HK-2 (cell line): ENCODE measurements around the gene LAMTOR4.
A peak's percentile ranks its signal among the peaks of the same experiment; 100 is the strongest.

Source experiments
- DNase-seq: peaks from one replicate; pipeline ENCODE4 v3.0.0-alpha.2; 2018; ENCODE audit not compliant: unreplicated experiment

The LAMTOR4 gene

GRCh38 chr7:100148559-100149328 is at the start of gene LAMTOR4:
TSS of gene LAMTOR4 (plus strand) at chr7:100148918. CDS start at chr7:100148973, 55 bp downstream.
- peak; percentile 99 for DNase-seq

- no peak for DNase-seq
Observed at GRCh38 chr7:100099452-100099851, 49.3 kb upstream of the LAMTOR4 start.

GRCh38 chr7:100100420-100101015 is 48.2 kb upstream of the LAMTOR4 start:
- peak; percentile 90 for DNase-seq

- DNase-seq: peak; percentile 100
Observed at GRCh38 chr7:100101016-100101862, 47.5 kb upstream of the LAMTOR4 start, which contains the start of the genes AP4M1 and MCM7. TSS of gene AP4M1 (plus strand) at chr7:100101643. CDS start at chr7:100101715, 72 bp downstream. TSS of gene MCM7 (minus strand) at chr7:100101397. CDS start at chr7:100101294, 103 bp downstream.

GRCh38 chr7:100102950-100103840 is 45.5 kb upstream of the LAMTOR4 start:
- DNase-seq: peak; percentile 82

- DNase-seq: no peak
Observed at GRCh38 chr7:100105534-100105933, 43.2 kb upstream of the LAMTOR4 start.

- DNase-seq: no peak
Observed at GRCh38 chr7:100106633-100107032, 42.1 kb upstream of the LAMTOR4 start.

- no peak for DNase-seq
Observed at GRCh38 chr7:100107125-100107737, 41.5 kb upstream of the LAMTOR4 start.

- no peak for DNase-seq
Observed at GRCh38 chr7:100107890-100108289, 40.8 kb upstream of the LAMTOR4 start.

GRCh38 chr7:100109521-100110163 is 39.1 kb upstream of the LAMTOR4 start:
- DNase-seq: no peak

- no peak for DNase-seq
Observed at GRCh38 chr7:100111156-100111555, 37.6 kb upstream of the LAMTOR4 start.

GRCh38 chr7:100111914-100112313 is 36.8 kb upstream of the LAMTOR4 start:
- DNase-seq: no peak

GRCh38 chr7:100115026-100115425 is 33.7 kb upstream of the LAMTOR4 start:
- no peak for DNase-seq

- DNase-seq: no peak
Observed at GRCh38 chr7:100118388-100119071, 30.2 kb upstream of the LAMTOR4 start.

GRCh38 chr7:100119072-100119969 is 29.4 kb upstream of the LAMTOR4 start, which contains the start of the genes CNPY4 and TAF6:
TSS of gene CNPY4 (plus strand) at chr7:100119634. CDS start at chr7:100119745, 111 bp downstream.
TSS of gene TAF6 (minus strand) at chr7:100119358. CDS start at chr7:100114209, 5,149 bp downstream.
- DNase-seq: peak; percentile 94

- peak; percentile 66 for DNase-seq
Observed at GRCh38 chr7:100119970-100120732, 28.6 kb upstream of the LAMTOR4 start.

- no peak for DNase-seq
Observed at GRCh38 chr7:100120733-100121036, 28.0 kb upstream of the LAMTOR4 start.

GRCh38 chr7:100122067-100122466 is 26.7 kb upstream of the LAMTOR4 start:
- DNase-seq: no peak
